NCI-H82 treated with DMSO at 0.1 percent for 48 hours (cell line): ENCODE measurements around the gene TMEM221.

ENCODE experiments used
- DNase-seq: peaks from one replicate; lab custom pipeline; 2025; ENCODE audit not compliant: unreplicated experiment; lab: John Stamatoyannopoulos, UW

TMEM221 gene

DNA sequence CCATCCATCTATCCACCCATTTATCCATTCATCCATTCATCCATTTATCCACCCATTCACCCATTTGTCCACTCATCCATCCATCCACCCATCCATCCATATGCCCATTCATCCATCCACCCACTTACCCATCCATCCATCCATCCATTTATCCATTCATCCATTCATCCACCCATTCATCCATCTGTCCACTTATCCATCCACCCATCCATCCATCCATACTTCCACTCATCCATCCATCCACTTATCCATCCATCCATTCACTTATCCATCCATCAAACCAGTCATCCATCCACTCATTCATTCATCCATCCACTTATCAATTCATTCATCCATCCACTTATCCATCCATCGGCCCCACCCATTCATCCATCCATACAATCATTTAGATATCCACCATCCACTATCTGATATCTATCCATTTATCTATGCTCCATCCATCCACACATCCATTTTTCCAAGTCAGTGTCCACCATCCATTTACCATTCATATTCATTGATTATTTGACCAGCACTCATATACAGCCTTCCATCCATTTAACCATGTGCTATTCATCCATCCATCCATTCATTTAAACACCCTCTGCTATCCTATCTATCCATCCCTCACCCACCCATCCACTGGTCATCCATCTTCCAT, 2.8 kb downstream of the TMEM221 start:
- DNase-seq: no peak

DNA sequence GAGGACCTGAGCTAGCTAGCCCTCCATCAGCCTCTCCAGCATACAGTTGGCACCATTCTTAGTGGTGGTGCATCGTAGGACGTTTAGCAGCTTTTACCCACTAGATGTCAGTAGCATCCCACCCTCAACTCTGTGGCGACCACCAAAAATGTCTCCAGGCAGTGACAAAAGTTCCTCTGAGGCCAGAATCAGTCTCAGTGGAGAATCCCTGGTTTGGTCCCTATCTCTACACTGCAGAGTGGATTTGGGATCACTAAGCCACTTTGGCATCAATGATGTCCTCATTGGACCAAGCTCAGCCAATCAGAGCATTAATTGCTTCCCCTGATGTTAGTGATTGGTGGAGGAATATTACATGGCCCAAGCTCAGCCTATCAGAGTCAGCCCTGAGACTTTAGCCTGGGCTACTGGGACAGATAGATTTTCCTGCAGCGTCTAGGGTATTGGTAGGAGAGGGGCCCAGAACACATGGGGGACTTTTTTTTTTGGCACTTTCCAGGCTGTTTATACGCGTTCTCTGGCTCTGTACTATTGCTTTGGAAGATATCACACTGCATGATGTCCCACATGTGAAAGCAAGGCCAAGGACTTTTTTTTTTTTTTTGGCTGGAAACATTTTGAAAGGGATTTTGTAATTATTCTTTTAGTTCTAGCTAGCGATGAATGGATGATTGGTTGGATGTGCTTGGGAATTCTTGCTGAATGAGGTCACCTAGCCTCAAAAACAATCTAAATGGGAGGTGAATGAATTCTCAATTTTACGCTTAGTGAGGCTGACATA, 7.0 kb downstream of the TMEM221 start:
- peak; percentile 42 for DNase-seq

DNA sequence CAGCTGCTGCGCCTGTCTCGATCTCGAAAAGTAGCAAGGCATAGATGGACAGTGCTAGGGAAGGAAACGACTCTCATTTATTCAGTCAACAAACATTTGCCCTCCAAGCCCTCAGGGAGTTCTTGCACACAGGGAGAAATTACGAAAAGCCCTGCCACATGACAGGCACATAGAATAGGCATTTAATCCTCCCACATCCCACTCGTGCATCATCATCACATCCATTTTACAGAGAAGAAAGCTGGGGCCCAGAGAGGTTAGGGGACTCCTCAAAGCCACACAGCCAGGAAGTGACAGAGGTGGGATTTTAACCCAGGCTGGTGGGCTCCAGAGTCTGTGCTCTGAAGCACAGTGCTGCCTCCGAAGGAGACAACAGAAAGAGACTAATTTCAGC, 11.6 kb downstream of the TMEM221 start:
- DNase-seq: no peak

DNA sequence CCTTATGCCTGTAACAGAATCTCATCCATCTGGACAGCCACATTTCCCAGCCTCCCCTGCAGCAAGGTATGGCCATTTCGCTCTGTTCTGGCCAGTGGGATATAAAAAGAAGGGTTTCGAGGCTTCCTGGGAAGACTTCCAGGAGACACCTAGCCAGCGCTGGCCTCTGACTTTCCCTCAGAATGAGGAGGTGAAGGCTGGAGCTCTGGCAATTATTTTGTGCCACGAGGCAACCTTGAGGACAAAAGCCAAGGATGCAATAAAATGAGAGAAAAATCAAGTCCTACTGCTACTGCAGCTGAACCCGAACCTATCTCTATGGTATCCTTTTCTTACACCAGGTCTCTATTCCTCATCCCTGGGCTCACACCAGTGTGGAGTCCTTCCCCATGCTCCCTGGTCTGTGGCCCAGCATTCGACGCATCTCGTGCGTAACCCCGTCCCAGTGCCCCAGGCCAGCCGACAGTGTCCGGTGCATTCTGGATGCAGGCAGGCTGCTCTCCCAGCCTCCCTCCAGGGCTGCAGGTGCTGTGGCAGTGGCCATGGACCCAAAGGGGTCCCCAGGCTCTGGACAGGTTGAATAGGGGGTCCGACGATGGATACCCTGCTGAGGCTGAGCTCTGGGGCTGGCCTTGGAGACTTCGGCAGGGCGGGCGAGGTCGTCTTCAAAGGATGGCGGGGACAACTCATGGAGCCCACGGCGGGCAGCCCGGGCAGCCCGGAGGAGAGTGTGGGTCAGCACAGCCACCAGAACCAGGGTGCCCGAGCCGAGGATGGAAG, 12.2 kb downstream of the TMEM221 start:
- DNase-seq: no peak

DNA sequence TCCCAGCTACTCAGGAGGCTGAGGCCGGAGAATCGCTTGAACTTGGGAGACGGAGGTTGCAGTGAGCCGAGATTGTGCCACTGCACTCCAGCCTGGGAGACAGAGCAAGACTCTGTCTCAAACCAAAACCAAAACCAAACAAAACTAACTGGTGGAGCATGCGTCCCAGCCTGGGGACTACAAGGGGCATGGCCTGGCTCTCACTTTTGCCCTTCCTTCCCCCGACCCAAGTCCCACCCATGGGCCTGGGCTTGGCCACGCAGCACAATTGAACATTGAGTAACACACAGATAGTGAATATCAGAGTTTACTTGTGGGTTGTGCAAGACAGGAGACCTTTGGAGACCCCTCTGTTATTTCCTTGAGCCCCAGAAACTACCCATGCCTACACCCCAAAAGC, 13.2 kb downstream of the TMEM221 start:
- DNase-seq: no peak

DNA sequence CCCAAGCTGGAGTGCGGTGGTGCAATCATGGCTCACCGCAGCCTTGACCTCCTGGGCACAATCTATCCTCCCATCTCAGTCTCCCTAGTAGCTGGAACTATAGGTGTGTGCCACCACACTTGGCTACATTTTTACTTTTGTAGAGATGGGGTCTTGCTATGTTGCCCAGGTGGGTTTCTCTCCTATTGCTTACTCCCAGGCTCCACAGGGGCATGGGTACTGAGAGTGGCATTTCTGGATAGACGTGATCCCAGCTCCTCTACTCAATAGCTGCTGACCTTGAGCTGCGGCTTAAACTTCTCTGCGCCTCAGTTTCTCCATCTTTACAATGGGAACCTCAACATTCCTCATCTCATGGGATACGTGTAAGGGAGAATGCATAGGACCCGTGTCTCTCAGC, 17.1 kb downstream of the TMEM221 start:
- DNase-seq: no peak

DNA sequence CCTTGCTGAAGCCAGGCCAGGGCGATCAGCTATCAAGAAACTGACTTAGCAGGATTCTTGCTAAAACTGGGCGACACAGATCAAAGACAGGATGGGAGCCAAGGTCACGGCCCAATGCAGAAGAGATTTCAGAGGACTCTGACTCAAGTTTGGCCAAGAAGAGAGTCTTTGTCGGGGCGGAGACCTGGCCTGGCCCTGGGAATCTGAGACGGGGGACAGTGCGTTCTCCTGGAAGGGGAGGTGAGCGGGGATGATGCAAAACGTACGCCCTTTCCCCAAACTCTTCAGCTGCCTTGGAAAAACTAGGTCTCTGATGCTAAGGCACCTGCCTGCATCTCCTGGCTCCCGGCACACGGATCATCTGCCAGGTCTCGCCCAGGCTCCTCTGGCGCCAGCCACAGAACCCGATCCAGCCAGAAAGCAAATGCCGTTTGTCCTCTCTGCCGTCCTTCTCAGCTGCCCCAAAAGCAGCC, 18.8 kb downstream of the TMEM221 start:
- DNase-seq: no peak

DNA sequence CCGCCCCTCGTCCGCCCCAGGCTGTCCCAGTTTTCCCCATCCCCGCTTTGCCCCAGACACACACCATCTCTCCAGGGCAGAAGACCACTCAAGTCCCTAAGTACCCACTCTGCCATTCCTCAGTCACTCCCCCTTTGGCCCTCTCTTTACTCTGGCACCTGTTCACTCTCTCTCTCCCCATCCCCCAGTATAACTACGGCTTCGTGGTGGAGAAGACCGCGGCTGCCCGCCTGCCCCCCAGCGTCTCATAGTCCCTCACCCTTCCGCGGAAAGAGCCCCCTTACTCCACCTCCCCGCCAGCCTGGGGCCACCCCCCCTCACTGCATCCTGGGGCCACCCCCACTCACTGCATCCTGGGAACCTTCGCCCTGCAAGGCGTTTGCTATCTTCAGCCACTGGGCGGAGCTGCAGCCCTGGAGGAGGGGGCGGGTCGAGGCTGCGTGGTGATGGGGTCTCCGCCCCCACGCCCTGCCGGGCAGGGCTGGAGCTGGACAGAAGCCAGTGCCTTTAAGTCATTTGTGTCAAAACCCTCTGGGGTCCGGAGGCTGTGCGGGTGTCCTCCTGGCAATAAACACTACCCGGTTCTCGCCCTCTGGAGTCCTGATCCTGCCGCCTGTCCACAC, 23.6 kb downstream of the TMEM221 start:
- peak; percentile 77 for DNase-seq

DNA sequence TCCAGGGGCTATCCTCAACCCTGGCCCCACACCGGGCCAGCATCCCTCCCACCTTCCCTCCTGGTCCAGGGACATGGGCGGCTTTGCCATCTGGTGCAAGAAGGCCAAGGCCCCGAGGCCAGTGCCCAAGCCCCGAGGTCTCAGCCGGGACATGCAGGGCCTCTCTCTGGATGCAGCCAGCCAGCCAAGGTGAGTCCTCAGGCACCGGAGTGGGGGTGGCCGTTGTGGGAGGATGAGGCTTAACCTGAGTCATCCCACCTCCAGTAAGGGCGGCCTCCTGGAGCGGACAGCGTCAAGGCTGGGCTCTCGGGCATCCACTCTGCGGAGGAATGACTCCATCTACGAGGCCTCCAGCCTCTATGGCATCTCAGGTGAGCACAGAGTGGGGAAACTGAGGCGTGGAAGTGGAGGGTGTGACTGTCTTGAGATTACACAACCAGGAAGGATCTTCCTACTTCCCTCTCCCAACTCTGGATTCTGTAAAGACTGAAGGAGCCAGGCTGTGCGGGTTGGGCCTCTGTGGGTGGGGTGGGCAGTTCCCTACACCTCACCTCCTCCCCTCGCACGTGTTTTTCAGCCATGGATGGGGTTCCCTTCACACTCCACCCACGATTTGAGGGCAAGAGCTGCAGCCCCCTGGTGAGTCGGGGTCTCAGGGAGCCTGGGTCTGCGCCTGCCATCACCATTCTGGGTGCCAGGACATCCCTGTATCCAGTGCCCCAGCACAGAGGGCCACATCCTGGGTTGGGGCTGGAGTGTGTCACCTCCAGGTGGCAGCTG, 24.8 kb downstream of the TMEM221 start:
- DNase-seq: no peak

DNA sequence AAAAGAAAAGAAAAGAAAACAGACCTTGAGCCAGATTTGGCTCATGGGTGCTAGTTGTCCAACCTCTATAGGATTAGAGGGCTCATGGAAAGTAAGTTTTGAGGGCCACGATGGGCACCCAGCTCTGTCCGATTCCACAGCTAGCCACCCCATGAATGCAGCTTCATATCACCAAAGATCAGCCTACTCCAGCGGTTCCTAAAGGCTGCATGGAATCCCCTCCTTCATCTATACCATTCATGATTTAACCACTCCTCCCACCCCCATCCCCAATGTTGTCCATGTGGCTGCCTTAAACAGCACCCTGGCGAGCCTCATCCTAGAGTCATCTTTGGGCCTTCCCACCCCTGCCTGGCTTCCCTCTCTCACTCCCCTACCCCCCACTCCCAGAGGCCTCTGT, 26.5 kb downstream of the TMEM221 start:
- DNase-seq: no peak

DNA sequence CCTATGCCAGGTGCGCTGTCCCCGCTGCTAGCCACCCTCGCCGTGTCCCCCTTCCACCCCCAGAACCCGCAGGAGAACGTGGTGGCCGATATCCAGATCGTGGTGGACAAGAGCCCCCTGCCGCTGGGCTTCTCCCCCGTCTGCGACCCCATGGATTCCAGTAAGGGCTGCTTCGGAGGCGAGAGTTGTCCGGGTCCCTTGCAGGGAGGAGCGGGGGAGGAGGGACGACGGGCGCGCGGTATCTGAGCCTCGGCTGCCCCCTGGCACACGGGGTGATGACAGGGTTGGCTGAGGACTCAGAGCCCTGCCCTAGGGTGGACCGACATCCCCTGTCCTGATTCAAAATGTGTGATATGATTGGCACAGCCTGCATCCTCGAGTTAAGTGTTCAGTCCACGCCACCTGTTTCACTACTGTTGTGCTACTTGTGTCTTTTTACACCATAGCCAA, 28.0 kb downstream of the TMEM221 start:
- no peak for DNase-seq

DNA sequence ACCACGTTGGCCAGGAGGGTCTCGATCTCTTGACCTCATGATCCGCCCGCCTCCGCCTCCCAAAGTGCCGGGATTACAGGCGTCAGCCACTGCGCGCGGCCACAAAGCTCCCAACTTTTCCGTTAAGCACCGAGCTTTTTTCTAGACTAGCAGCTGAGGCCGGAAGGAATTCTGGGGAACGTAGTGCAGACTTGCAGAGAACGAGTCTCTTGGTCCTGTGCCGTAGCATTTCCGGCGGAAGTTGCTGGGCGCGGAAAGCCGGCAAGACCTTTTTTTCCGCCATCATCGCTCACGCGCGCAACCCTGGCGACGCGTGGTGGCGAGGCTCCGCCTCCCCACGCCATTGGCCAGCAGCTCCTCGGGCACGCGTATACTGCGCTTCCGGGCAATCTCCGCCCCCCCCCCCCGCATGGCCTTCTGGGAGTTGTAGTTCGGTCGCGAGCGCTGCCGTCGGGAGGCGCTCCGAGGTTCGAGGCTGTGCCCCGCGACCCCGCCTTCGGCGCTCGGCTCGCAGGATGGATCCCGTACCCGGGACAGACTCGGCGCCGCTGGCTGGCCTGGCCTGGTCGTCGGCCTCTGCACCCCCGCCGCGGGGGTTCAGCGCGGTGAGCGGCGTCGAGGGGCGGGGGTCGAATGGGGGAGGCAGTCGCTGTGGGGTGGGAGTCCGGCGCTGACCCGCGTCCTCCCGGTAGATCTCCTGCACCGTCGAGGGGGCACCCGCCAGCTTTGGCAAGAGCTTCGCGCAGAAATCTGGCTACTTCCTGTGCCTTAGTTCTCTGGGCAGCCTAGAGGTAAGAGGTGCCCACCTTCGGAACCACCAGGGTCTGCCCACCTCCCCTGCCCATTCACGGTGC, 28.6 kb downstream of the TMEM221 start, which contains the start of gene MVB12A:
MVB12A (plus strand) TSS at position 427 of the 854 bp plus-strand sequence; CDS start at position 516, 89 bp downstream.
- peak; percentile 100 for DNase-seq

DNA sequence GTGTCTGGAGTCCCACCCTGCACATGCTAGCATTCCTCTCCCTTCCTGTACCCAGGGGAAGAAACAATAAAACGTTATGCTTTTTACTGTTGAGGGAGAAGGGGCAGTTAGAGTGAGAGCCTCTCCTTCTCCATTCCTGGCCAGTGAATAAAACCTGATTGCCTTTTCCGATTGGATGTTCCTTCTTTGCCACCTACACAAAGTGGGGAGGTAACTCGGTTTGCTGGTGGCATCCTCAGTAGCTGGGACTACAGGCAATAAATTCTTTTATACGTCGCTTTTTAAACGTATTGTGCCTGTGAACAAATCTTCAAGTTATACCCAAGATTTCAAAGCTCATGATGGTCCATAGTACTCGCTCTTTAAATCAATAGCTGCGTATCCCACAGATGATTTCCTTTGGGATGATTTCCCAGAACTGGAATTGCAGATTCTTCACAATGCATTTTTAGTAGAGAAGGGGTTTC, 29.3 kb downstream of the TMEM221 start:
- DNase-seq: no peak

DNA sequence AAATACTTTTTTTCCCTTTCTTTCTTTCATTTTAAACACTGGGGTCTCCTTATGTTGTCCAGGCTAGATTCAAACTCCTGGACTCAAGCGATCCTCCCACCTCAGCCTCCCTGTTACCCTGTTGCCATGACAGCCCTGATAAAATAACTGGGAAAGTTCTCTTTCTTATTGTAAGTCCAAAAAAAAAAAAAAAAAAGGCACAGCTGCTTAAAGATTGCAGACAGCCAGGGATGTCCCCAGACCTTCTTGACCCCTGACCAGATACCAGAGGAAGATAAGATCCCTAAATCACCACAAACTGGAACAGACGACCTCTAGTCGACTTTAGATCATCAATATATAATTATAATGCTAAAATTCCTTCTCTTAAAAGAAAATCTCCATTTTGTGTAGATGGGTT, 29.8 kb downstream of the TMEM221 start:
- DNase-seq: no peak

DNA sequence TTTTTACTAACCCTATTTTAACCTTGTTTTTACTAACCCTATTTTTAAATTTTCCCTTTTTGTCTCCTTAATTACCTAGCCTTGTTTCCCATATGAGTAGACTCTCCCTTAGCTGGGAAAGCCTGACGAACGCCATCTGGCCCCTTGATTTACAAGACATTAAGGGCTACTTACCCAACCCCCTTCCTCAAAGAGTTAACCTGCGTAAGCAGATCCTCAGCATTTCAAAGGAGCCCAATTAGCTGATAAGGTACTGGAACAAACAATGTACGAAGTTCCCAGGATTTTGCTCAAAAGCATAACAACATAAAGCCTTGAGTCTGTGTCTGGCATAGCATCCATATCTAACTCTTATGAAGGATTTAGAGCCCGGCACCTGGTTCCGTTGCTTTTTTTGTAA, 33.3 kb downstream of the TMEM221 start:
- peak; percentile 94 for DNase-seq

DNA sequence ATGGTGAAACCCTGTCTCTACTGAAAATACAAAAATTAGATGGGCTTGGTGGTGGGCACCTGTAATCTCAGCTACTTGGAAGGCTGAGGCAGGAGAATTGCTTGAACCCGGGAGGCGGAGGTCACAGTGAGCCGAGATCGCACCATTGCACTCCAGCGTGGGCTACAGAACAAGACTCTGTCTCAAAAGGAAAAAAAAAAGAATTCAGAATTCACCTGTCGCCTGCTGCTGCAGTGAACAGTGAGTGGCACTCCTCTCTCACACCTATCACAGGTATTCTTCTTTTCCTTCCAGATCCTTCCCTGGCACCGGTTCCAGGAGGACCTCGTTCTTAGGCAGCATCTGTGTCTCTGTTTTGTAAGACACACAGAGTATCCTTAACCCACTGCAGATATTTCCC, 34.4 kb downstream of the TMEM221 start:
- DNase-seq: no peak

DNA sequence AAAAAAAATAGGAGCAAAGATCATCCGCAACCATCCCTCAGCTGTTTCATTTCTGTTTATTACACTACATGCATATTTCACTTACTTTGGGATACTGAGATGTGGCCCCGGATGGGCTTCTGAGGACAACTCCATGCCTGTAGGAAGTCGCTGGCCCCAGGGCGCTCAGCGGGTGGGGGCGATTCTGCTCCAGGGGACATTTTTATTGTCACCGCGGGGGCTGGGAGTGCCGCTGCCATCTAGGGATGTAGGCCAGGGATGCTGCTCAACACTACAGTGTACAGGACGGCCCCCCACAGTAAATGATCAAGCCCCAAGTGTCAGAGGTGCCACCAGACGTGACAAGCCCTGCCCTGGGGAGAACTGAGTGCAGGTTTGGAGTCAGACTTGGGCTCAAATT, 36.7 kb downstream of the TMEM221 start:
- no peak for DNase-seq

DNA sequence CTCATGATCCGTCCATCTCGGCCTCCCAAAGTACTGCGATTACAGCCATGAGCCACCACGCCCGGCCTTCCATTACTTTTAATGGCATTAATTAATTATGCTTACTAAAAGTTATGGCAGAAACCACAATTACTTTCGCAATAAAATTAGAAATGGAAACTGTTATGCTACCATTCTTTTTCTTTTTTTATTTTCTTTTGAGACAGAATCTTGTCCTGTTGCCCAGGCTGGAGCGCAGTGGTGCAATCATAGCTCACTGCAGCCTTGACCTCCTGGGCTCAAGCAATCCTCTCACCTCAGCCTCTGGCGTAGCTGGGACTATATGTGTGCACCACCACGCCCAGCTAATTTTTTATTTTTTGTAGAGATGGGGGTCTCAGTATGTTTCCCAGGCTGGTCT, 38.5 kb downstream of the TMEM221 start:
- no peak for DNase-seq

DNA sequence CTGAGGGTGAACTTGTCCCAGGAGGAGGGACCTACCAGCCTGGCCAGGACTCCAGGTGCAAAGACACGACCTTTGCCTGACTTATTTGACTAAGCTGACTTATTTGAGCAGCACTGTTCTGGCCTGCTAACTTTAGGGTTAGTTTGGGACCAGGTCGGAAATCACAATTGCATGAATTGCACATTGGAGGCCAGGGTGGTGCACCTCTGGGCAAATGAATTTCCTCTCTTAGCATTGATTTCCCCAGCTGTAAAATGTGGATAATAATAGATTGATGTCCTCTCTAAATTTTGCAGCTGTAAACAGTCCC, 41.6 kb downstream of the TMEM221 start:
- no peak for DNase-seq
